ENCODE results near the gene RPL4.

The RPL4 gene

DNA sequence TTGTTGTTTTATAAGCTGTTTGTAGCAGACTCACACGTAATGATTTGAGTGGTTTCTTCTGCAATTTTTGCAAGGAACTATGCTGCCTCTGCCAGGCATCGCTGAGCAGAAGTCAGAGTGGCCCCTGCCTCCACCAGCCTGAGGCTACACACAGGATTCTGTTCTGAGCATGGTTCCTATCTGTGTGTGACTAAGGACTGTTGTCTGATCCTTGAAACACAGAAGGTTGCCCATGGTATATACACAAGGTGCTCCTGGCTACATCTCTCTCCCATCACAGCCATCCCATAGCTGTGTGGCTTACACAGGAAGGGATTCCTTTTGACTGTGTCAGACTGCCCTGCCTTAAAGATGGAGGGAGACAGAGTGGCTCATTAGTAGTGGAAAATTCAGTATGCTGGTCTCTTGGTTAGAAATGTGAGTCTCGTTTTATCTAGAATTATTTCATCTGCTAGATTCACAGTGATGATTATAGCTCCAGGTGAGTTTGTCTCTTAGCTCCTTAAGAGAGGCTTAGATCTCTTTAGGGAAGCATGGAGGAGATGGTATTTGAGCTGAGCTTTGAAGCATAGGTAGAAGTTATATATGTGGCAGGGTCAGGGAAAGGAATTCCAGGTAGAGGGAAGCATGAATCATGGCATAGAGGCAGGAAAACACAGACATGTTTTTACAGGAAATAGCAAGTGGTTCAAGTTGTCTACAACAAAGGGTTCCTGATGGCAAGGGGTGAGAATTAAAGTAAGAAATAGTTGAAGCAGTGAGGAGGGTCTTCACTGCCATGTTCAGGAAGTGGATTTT lies 44.6 kb downstream of the RPL4 start:
- in situ Hi-C loops (cut with MboI; ENCODE audit: low sequenced_read_pairs), result no loop called here

- in situ Hi-C loops (cut with MboI; ENCODE audit: low sequenced_read_pairs), result no loop called here
These were observed 48.4 kb downstream of the RPL4 start for GRCh38 chr15:66456211-66456610.

GRCh38 chr15:66454143-66454542 lies 50.5 kb downstream of the RPL4 start:
- in situ Hi-C loops (cut with MboI; ENCODE audit: low sequenced_read_pairs), result no loop called here

DNA sequence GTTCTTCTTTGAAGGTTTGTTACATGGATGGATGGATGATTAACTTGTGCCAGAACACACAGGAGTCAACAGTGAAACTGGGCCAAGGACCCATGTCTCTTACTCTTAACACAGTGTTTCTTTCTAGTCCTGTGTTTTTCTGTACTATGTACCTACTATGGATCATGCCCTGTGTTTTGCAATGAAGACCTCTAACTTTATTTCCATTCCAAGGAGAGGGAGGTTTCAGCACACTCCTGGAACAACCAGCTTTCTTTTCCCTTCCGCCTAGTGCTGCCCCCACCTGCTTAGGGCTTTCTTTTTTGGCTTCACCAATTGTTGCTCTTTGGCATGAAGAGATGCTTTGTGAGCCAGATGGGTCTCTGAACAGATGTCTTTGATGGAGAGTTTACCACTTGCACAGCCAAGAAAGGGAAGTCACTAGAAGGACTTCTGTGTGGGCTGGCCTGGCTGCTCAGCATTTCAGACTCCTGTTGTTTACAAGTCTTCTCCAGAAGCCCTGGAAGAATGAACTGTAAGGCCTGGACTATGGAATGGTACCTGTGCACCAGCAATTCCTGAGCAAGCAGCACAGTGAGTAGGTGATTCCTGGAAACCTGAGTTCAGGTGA lies 51.6 kb downstream of the RPL4 start:
- in situ Hi-C loops (cut with MboI; ENCODE audit: low sequenced_read_pairs), result no loop called here

DNA sequence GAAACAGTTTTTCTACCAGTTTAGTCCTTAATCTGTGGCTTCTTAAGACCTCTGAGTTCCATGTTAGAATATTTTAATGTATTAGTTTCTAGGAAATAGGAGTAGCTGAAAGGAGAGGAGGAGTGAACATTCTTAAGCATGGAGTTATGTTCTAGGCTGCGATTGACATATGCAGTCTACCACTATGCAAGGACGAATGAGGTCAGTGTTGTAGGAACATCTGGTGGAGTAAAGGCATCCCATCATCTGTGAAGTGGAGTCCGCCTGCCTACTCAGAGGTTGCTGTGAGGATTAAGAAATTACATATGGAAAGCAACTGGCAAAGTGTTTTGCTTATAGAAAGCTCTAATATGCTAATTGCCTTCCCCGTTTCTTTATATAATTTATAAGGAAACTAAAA lies 52.2 kb downstream of the RPL4 start:
- in situ Hi-C loops (cut with MboI; ENCODE audit: low sequenced_read_pairs), result no loop called here
